Activated T-cell treated with anti-CD3 and anti-CD28 coated beads, Interleukin-2, amount 50 U/mL, for 24 hours (primary cell): ENCODE data around the gene MACROD2.

ENCODE experiments used
- DNase-seq: peaks from one replicate; pipeline ENCODE4 v3.0.0-alpha.2; 2020
- H3K27ac Mint-ChIP-seq: 2 replicates; pipeline ENCODE4 v1.8.0; 2020; ENCODE audit warnings: mild to moderate bottlenecking, mixed read lengths
- H3K27me3 Mint-ChIP-seq: 2 replicates; pipeline ENCODE4 v1.8.0; 2020; ENCODE audit warnings: mixed read lengths
- H3K36me3 Mint-ChIP-seq: 2 replicates; pipeline ENCODE4 v1.8.0; 2020; ENCODE audit warnings: low read depth, mixed read lengths
- H3K4me1 Mint-ChIP-seq: 2 replicates; pipeline ENCODE4 v1.8.0; 2020; ENCODE audit warnings: low read depth, mixed read lengths
- H3K4me3 Mint-ChIP-seq: 2 replicates; pipeline ENCODE4 v1.8.0; 2020; ENCODE audit warnings: mild to moderate bottlenecking, moderate library complexity, mixed read lengths
- H3K9me3 Mint-ChIP-seq: 2 replicates; pipeline ENCODE4 v1.8.0; 2020; ENCODE audit warnings: mixed read lengths

MACROD2 gene

GRCh38 chr20:14883324-14883723, 888.0 kb downstream of the MACROD2 start:
- H3K27ac Mint-ChIP-seq = no peak overlapping the region
- no peak overlapping the region for H3K4me3 Mint-ChIP-seq
- H3K27me3 Mint-ChIP-seq = no peaks in the 10 kb centered on the region
- no peaks in the 10 kb centered on the region for H3K36me3 Mint-ChIP-seq
- H3K4me1 Mint-ChIP-seq = no peaks in the 10 kb centered on the region
- peaks cover 11% of the 10 kb centered on the region for H3K9me3 Mint-ChIP-seq
- no peak for DNase-seq

- no peaks in the 10 kb centered on the region for H3K4me1 Mint-ChIP-seq
Observed at GRCh38 chr20:14885661-14886060, 890.3 kb downstream of the MACROD2 start.

GRCh38 chr20:14888134-14888533, 892.8 kb downstream of the MACROD2 start:
- DNase-seq = no peak
- Mint-ChIP-seq H3K27me3 (no peaks in the 10 kb centered on the region), H3K36me3 (no peaks in the 10 kb centered on the region), H3K4me3 (no peak overlapping the region), H3K4me1 (no peaks in the 10 kb centered on the region), H3K9me3 (peaks cover 14% of the 10 kb centered on the region), H3K27ac (no peak overlapping the region)

More at GRCh38 chr20:14885661-14886060, 890.3 kb downstream of the MACROD2 start:
- no peak for DNase-seq
- H3K4me3 Mint-ChIP-seq = no peak overlapping the region
- H3K36me3 Mint-ChIP-seq = no peaks in the 10 kb centered on the region
- H3K27ac Mint-ChIP-seq = no peak overlapping the region
- H3K27me3 Mint-ChIP-seq = no peaks in the 10 kb centered on the region
- H3K9me3 Mint-ChIP-seq = peaks cover 13% of the 10 kb centered on the region

GRCh38 chr20:14889496-14890255, 894.4 kb downstream of the MACROD2 start:
- no peaks in the 10 kb centered on the region for H3K36me3 Mint-ChIP-seq
- DNase-seq = no peak
- peaks cover 14% of the 10 kb centered on the region for H3K9me3 Mint-ChIP-seq
- no peaks in the 10 kb centered on the region for H3K4me1 Mint-ChIP-seq
- no peak overlapping the region for H3K4me3 Mint-ChIP-seq
- no peak overlapping the region for H3K27ac Mint-ChIP-seq
- H3K27me3 Mint-ChIP-seq = no peaks in the 10 kb centered on the region

GRCh38 chr20:14890713-14891112, 895.4 kb downstream of the MACROD2 start:
- no peaks in the 10 kb centered on the region for H3K4me1 Mint-ChIP-seq
- H3K4me3 Mint-ChIP-seq = no peak overlapping the region
- H3K9me3 Mint-ChIP-seq = peaks cover 10% of the 10 kb centered on the region
- no peak overlapping the region for H3K27ac Mint-ChIP-seq
- H3K27me3 Mint-ChIP-seq = no peaks in the 10 kb centered on the region
- DNase-seq = no peak
- no peaks in the 10 kb centered on the region for H3K36me3 Mint-ChIP-seq

GRCh38 chr20:14892782-14893181, 897.5 kb downstream of the MACROD2 start:
- H3K36me3 Mint-ChIP-seq = no peaks in the 10 kb centered on the region
- DNase-seq = no peak
- peaks cover 13% of the 10 kb centered on the region for H3K9me3 Mint-ChIP-seq
- no peak overlapping the region for H3K4me3 Mint-ChIP-seq
- no peak overlapping the region for H3K27ac Mint-ChIP-seq
- no peaks in the 10 kb centered on the region for H3K27me3 Mint-ChIP-seq
- H3K4me1 Mint-ChIP-seq = no peaks in the 10 kb centered on the region

GRCh38 chr20:14896569-14896968, 901.3 kb downstream of the MACROD2 start:
- Mint-ChIP-seq H3K36me3 (no peaks in the 10 kb centered on the region), H3K4me1 (no peaks in the 10 kb centered on the region), H3K9me3 (peaks cover 15% of the 10 kb centered on the region), H3K4me3 (no peak overlapping the region), H3K27ac (no peak overlapping the region), H3K27me3 (no peaks in the 10 kb centered on the region)
- no peak for DNase-seq

- Mint-ChIP-seq H3K4me1 (no peaks in the 10 kb centered on the region), H3K27ac (no peak overlapping the region), H3K36me3 (no peaks in the 10 kb centered on the region), H3K9me3 (peaks cover 15% of the 10 kb centered on the region), H3K27me3 (no peaks in the 10 kb centered on the region), H3K4me3 (no peak overlapping the region)
- DNase-seq = no peak
Observed at GRCh38 chr20:14897608-14898007, 902.3 kb downstream of the MACROD2 start.

- no peak overlapping the region for H3K27ac Mint-ChIP-seq
- H3K9me3 Mint-ChIP-seq = peaks cover 23% of the 10 kb centered on the region
- no peaks in the 10 kb centered on the region for H3K27me3 Mint-ChIP-seq
- no peaks in the 10 kb centered on the region for H3K4me1 Mint-ChIP-seq
- no peaks in the 10 kb centered on the region for H3K36me3 Mint-ChIP-seq
- no peak overlapping the region for H3K4me3 Mint-ChIP-seq
- DNase-seq = no peak
Observed at GRCh38 chr20:14902432-14903089, 907.2 kb downstream of the MACROD2 start.

- no peak for DNase-seq
- no peak overlapping the region for H3K4me3 Mint-ChIP-seq
- peaks cover 14% of the 10 kb centered on the region for H3K9me3 Mint-ChIP-seq
- H3K4me1 Mint-ChIP-seq = no peaks in the 10 kb centered on the region
- H3K36me3 Mint-ChIP-seq = no peaks in the 10 kb centered on the region
- no peaks in the 10 kb centered on the region for H3K27me3 Mint-ChIP-seq
- no peak overlapping the region for H3K27ac Mint-ChIP-seq
Observed at GRCh38 chr20:14906908-14907434, 911.7 kb downstream of the MACROD2 start.

GRCh38 chr20:14910126-14910525, 914.8 kb downstream of the MACROD2 start:
- H3K4me3 Mint-ChIP-seq = no peak overlapping the region
- H3K9me3 Mint-ChIP-seq = peaks cover 10% of the 10 kb centered on the region
- H3K27me3 Mint-ChIP-seq = no peaks in the 10 kb centered on the region
- DNase-seq = no peak
- no peaks in the 10 kb centered on the region for H3K4me1 Mint-ChIP-seq
- no peaks in the 10 kb centered on the region for H3K36me3 Mint-ChIP-seq
- no peak overlapping the region for H3K27ac Mint-ChIP-seq

GRCh38 chr20:14913896-14914620, 918.7 kb downstream of the MACROD2 start:
- Mint-ChIP-seq H3K9me3 (peaks cover 7% of the 10 kb centered on the region), H3K27me3 (no peaks in the 10 kb centered on the region), H3K36me3 (no peaks in the 10 kb centered on the region), H3K27ac (no peak overlapping the region), H3K4me3 (no peak overlapping the region), H3K4me1 (no peaks in the 10 kb centered on the region)
- no peak for DNase-seq

- Mint-ChIP-seq H3K9me3 (peaks cover 7% of the 10 kb centered on the region), H3K36me3 (no peaks in the 10 kb centered on the region), H3K4me3 (no peak overlapping the region), H3K4me1 (no peaks in the 10 kb centered on the region), H3K27me3 (no peaks in the 10 kb centered on the region), H3K27ac (no peak overlapping the region)
- no peak for DNase-seq
Observed at GRCh38 chr20:14914633-14915032, 919.3 kb downstream of the MACROD2 start.

- Mint-ChIP-seq H3K4me3 (no peak overlapping the region), H3K36me3 (no peaks in the 10 kb centered on the region), H3K27me3 (no peaks in the 10 kb centered on the region)
Observed at GRCh38 chr20:14915356-14915755, 920.0 kb downstream of the MACROD2 start.

More at GRCh38 chr20:14915356-14915755, 920.0 kb downstream of the MACROD2 start:
- H3K27ac Mint-ChIP-seq = no peak overlapping the region
- H3K4me1 Mint-ChIP-seq = no peaks in the 10 kb centered on the region
- H3K9me3 Mint-ChIP-seq = peaks cover 7% of the 10 kb centered on the region
- DNase-seq = no peak
